Smooth muscle cell (in vitro differentiated cells): ENCODE measurements around the gene HMX1. TPM values are rescaled to one million over a fixed set of nuclear protein-coding genes. Genes with fewer than 3 reads are reported as not detected.

ENCODE experiments used
- DNase-seq: peaks from one replicate; lab custom pipeline; 2025; ENCODE audit not compliant: unreplicated experiment; lab: John Stamatoyannopoulos, UW
- H2AFZ ChIP-seq: fragments of 200-600 bp; sonication (generic); 2 replicates; pipeline ENCODE4 v1.6.0; 2016; ENCODE audit warnings: antibody characterized with exemption, low read depth, mild to moderate bottlenecking
- H3F3A ChIP-seq: fragments of 200-600 bp; sonication (generic); 2 replicates; pipeline ENCODE4 v1.6.0; 2017; ENCODE audit warnings: antibody characterized with exemption, low read depth
- H3K27ac ChIP-seq: fragments of 200-600 bp; sonication (generic); 2 replicates; pipeline ENCODE4 v1.5.1; 2016; ENCODE audit warnings: low read depth, mild to moderate bottlenecking
- H3K27me3 ChIP-seq: fragments of 200-600 bp; sonication (generic); 2 replicates; pipeline ENCODE4 v1.6.1; 2016; ENCODE audit warnings: low read depth, mild to moderate bottlenecking
- H3K36me3 ChIP-seq: fragments of 200-600 bp; sonication (generic); 2 replicates; pipeline ENCODE4 v1.5.1; 2016; ENCODE audit warnings: low read depth
- H3K4me1 ChIP-seq: fragments of 200-600 bp; sonication (generic); 2 replicates; pipeline ENCODE4 v1.5.1; 2016; ENCODE audit warnings: low read depth
- H3K4me2 ChIP-seq: fragments of 200-600 bp; sonication (generic); 2 replicates; pipeline ENCODE4 v1.6.0; 2016; ENCODE audit warnings: mild to moderate bottlenecking
- H3K4me3 ChIP-seq: fragments of 200-600 bp; sonication (generic); 2 replicates; pipeline ENCODE4 v1.5.1; 2016; ENCODE audit warnings: mild to moderate bottlenecking
- H3K79me2 ChIP-seq: fragments of 200-600 bp; sonication (generic); 2 replicates; pipeline ENCODE4 v1.6.0; 2016; ENCODE audit warnings: low read depth, mild to moderate bottlenecking
- H3K9ac ChIP-seq: fragments of 200-600 bp; sonication (generic); 2 replicates; pipeline ENCODE4 v1.6.0; 2016; ENCODE audit warnings: low read depth
- H3K9me3 ChIP-seq: fragments of 200-600 bp; sonication (generic); replicated peaks from 2 replicates; pipeline ENCODE4 v1.5.1; 2016; ENCODE audit warnings: low read depth
- H4K20me1 ChIP-seq: fragments of 200-600 bp; sonication (generic); 2 replicates; pipeline ENCODE4 v1.6.0; 2016; ENCODE audit warnings: low read depth
- WGBS: methylation state at CpG from one replicate; pipeline ENCODE4 v1.1.7; 2016; ENCODE audit warnings: low lambda C conversion rate; 5-methylcytosine and 5-hydroxymethylcytosine counted together
- polyA plus RNA-seq: library from polyadenylated mRNA; unstranded; fragments of >200 nt; fragmentation: Nextera tagmentation; extraction: Ambion mirVana; gene quantifications from 2 replicates; pipeline ENCODE4 v1.2.1, GENCODE V29; 2016
- total RNA-seq: library from RNA; depleted of rRNA; stranded (reverse); fragments of >200 nt; gene quantifications from 2 replicates; pipeline ENCODE4 v1.2.3, GENCODE V29; 2014
- TF ChIP-seq, protein P1 (sequence below): fragments of 200-600 bp; sonication (generic); IDR thresholded peaks from 2 replicates; pipeline ENCODE4 v1.5.1; 2017; ENCODE audit warnings: borderline replicate concordance, mild to moderate bottlenecking, antibody characterized with exemption; ENCODE audit not compliant: insufficient read depth, poor library complexity, severe bottlenecking

HMX1 gene
- total and polyA plus RNA-seq, 2 experiments from 2014 or later: not detected

DNA sequence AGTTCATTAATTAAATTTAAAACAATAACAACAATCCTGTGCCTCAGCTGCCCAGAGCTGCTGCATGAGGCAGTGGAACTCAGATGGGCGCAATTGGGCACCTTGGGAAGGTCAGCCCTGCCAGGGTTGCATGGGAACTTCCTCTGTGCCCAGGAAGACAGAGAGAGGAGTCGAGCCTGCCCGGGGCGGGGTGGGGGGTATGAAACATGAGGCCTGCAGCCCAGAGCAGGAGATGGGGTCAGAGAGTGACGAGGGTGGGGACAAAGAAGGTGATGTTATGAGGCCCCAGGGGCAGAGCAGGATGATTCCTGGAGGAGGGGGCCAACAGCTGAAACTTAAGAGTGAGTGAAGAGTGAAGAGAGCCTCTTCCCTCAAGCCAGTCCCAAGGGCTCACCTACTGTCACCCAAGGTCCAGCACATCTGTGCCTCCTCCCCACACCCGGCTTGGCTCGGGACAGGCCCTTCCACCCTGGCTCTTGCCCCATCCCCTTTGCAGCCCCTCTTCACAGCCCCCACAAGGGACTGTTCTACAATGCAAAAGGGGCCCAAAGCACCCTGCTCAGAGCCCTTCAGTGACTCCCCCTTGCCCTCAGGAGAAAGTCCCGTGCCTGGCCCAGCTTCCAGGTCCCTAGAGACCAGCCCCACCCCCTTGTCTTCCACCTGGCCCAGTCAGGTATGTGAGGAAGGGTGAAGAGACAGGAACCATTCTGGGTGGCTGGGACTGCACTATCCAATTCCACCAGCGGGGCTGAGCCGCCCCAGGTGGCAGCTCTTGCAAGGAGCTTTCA, 31.4 kb downstream of the HMX1 start:
- H3K9me3 ChIP-seq: no peaks in the 10 kb centered on the region
- H4K20me1 ChIP-seq: no peaks in the 10 kb centered on the region
- H3F3A ChIP-seq: no peaks in the 10 kb centered on the region
- no peak overlapping the region for H3K4me3 ChIP-seq
- no peaks in the 10 kb centered on the region for H3K27me3 ChIP-seq
- 85% methylated on average over 8 of the region's 10 CpGs for WGBS
- no peak for DNase-seq
- H3K79me2 ChIP-seq: no peaks in the 10 kb centered on the region
- H3K9ac ChIP-seq: no peak overlapping the region
- TF ChIP-seq, protein P1, sequence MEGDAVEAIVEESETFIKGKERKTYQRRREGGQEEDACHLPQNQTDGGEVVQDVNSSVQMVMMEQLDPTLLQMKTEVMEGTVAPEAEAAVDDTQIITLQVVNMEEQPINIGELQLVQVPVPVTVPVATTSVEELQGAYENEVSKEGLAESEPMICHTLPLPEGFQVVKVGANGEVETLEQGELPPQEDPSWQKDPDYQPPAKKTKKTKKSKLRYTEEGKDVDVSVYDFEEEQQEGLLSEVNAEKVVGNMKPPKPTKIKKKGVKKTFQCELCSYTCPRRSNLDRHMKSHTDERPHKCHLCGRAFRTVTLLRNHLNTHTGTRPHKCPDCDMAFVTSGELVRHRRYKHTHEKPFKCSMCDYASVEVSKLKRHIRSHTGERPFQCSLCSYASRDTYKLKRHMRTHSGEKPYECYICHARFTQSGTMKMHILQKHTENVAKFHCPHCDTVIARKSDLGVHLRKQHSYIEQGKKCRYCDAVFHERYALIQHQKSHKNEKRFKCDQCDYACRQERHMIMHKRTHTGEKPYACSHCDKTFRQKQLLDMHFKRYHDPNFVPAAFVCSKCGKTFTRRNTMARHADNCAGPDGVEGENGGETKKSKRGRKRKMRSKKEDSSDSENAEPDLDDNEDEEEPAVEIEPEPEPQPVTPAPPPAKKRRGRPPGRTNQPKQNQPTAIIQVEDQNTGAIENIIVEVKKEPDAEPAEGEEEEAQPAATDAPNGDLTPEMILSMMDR: no peak
- H3K36me3 ChIP-seq: no peaks in the 10 kb centered on the region
- H2AFZ ChIP-seq: no peak overlapping the region
- H3K4me2 ChIP-seq: no peak overlapping the region
- H3K4me1 ChIP-seq: peaks cover 5% of the 10 kb centered on the region
- H3K27ac ChIP-seq: no peak overlapping the region

GRCh38 chr4:8838961-8839431, 32.6 kb downstream of the HMX1 start:
- TF ChIP-seq, protein P1: no peak
- H3K79me2 ChIP-seq: no peaks in the 10 kb centered on the region
- H3K9ac ChIP-seq: no peak overlapping the region
- H4K20me1 ChIP-seq: no peaks in the 10 kb centered on the region
- DNase-seq: no peak
- H2AFZ ChIP-seq: no peak overlapping the region
- H3F3A ChIP-seq: no peaks in the 10 kb centered on the region
- H3K27ac ChIP-seq: no peak overlapping the region
- H3K9me3 ChIP-seq: no peaks in the 10 kb centered on the region
- H3K4me1 ChIP-seq: peaks cover 5% of the 10 kb centered on the region
- no peaks in the 10 kb centered on the region for H3K36me3 ChIP-seq
- no peaks in the 10 kb centered on the region for H3K27me3 ChIP-seq
- WGBS: 92% methylated on average over 22 of the region's 22 CpGs
- no peak overlapping the region for H3K4me3 ChIP-seq
- H3K4me2 ChIP-seq: no peak overlapping the region

GRCh38 chr4:8838296-8838960, 33.2 kb downstream of the HMX1 start:
- Histone ChIP-seq H2AFZ (no peak overlapping the region), H3K79me2 (no peaks in the 10 kb centered on the region), H3F3A (no peaks in the 10 kb centered on the region), H4K20me1 (no peaks in the 10 kb centered on the region), H3K4me3 (no peak overlapping the region), H3K9ac (no peak overlapping the region), H3K36me3 (no peaks in the 10 kb centered on the region), H3K4me1 (peaks cover 5% of the 10 kb centered on the region), H3K4me2 (no peak overlapping the region), H3K27me3 (no peaks in the 10 kb centered on the region), H3K9me3 (no peaks in the 10 kb centered on the region), H3K27ac (no peak overlapping the region)
- TF ChIP-seq, protein P1: no peak
- DNase-seq: no peak
- WGBS: 90% methylated on average over 12 of the region's 12 CpGs
